Cerebellar cortex (tissue), 1 donor: Measurements from ENCODE around the gene VSTM2L.

ENCODE experiments used
- DNase-seq: peaks from one replicate; pipeline ENCODE4 v3.0.0-alpha.2; 2015; ENCODE audit warnings: low spot score

VSTM2L gene

GRCh38 chr20:37969949-37970855, 67.3 kb downstream of the VSTM2L start:
- no peak for DNase-seq

- DNase-seq: no peak
These were observed 67.9 kb downstream of the VSTM2L start for GRCh38 chr20:37970856-37971245.

GRCh38 chr20:37971561-37972127, 68.7 kb downstream of the VSTM2L start:
- DNase-seq: no peak

- DNase-seq: no peak
These were observed 69.5 kb downstream of the VSTM2L start for GRCh38 chr20:37972256-37973058.

- no peak for DNase-seq
These were observed 70.4 kb downstream of the VSTM2L start for GRCh38 chr20:37973059-37973910.

GRCh38 chr20:37976887-37977286, 74.0 kb downstream of the VSTM2L start:
- DNase-seq: no peak

- no peak for DNase-seq
These were observed 74.4 kb downstream of the VSTM2L start for GRCh38 chr20:37977338-37977737.

- no peak for DNase-seq
These were observed 74.9 kb downstream of the VSTM2L start for GRCh38 chr20:37977786-37978185.

- DNase-seq: no peak
These were observed 76.4 kb downstream of the VSTM2L start for GRCh38 chr20:37979021-37979985.

- no peak for DNase-seq
These were observed 77.5 kb downstream of the VSTM2L start for GRCh38 chr20:37980383-37980782.

- DNase-seq: no peak
These were observed 77.9 kb downstream of the VSTM2L start for GRCh38 chr20:37980876-37981275.

- DNase-seq: no peak
These were observed 78.6 kb downstream of the VSTM2L start for GRCh38 chr20:37981568-37981967.

- no peak for DNase-seq
These were observed 80.4 kb downstream of the VSTM2L start for GRCh38 chr20:37983286-37983685.

GRCh38 chr20:37984018-37984785, 81.3 kb downstream of the VSTM2L start:
- DNase-seq: no peak

GRCh38 chr20:37986044-37986858, 83.3 kb downstream of the VSTM2L start:
- peak; percentile 27 for DNase-seq

GRCh38 chr20:37986873-37987601, 84.1 kb downstream of the VSTM2L start:
- peak; percentile 79 for DNase-seq

- no peak for DNase-seq
These were observed 84.8 kb downstream of the VSTM2L start for GRCh38 chr20:37987602-37988290.
